WI38 (cell line): ENCODE results near the gene LIX1L.

Source experiments
- H3K4me3 ChIP-seq: 2 replicates; pipeline ENCODE4 v1.5.1; 2011; ENCODE audit warnings: low read depth, mild to moderate bottlenecking, control low read depth, low read length
- CTCF ChIP-seq: IDR thresholded peaks from 2 replicates; pipeline ENCODE4 v1.5.1; 2012; ENCODE audit warnings: low read depth, mild to moderate bottlenecking, control low read depth, low read length

The LIX1L gene

GRCh38 chr1:145995964-145996432 is 38.2 kb upstream of the LIX1L start:
- H3K4me3 ChIP-seq, result peak overlapping the region; percentile 100
- no peak for TF ChIP-seq CTCF

- peak overlapping the region; percentile 100 for H3K4me3 ChIP-seq
- no peak for TF ChIP-seq CTCF
Measured at GRCh38 chr1:145995148-145995881, 37.5 kb upstream of the LIX1L start.

GRCh38 chr1:145994391-145995120 is 36.7 kb upstream of the LIX1L start:
- peak overlapping the region; percentile 100 for H3K4me3 ChIP-seq
- TF ChIP-seq CTCF, result no peak

- TF ChIP-seq CTCF, result no peak
- peak overlapping the region; percentile 100 for H3K4me3 ChIP-seq
Measured at GRCh38 chr1:145993618-145994390, 36.0 kb upstream of the LIX1L start.

GRCh38 chr1:145992958-145993617 is 35.3 kb upstream of the LIX1L start:
- H3K4me3 ChIP-seq, result peak overlapping the region; percentile 100
- TF ChIP-seq CTCF, result no peak

GRCh38 chr1:145992502-145992936 is 34.7 kb upstream of the LIX1L start:
- peak overlapping the region; percentile 100; the same call in 1 of the 2 replicates for H3K4me3 ChIP-seq
- no peak for TF ChIP-seq CTCF
